ENCODE data around the gene ZNF660. TPM values are rescaled to one million over a fixed set of nuclear protein-coding genes. Genes with fewer than 3 reads are reported as not detected.
A peak's percentile ranks its signal among the peaks of the same experiment; 100 is the strongest.

The ZNF660 gene
- total and polyA plus RNA-seq, 9 of the 15 experiments (the other 6 are each of a cell fraction or from before 2014, with no cell fraction given) = 0.06 to 0.65 (median 0.17) TPM

GRCh38 chr3:44648564-44649229 lies 63.9 kb downstream of the ZNF660 start, which contains the start of gene ZNF35 (continued):
- no peak for TF ChIP-seq TEAD2 (tag; IDR thresholded peaks at IDR 0.05)
- no peak for TF ChIP-seq KAT7 (CRISPR knock-in tag; IDR thresholded peaks at IDR 0.05; ENCODE audit: borderline replicate concordance)
- peak in 1 of 2 experiments; percentile 95; a peak in 2 of 4 replicates for TF ChIP-seq BCLAF1 (IDR thresholded peaks at IDR 0.05; ENCODE audit: borderline replicate concordance in 1 of 2, control insufficient read depth in 1 of 2, low read depth in 2 of 2, low read length in 1 of 2)
- no peak for TF ChIP-seq IFI16 (CRISPR knock-in tag; IDR thresholded peaks at IDR 0.05)
- no peak for TF ChIP-seq ZNF609 (CRISPR knock-in tag; IDR thresholded peaks at IDR 0.05; ENCODE audit: borderline replicate concordance)
- no peak for TF ChIP-seq CREB1 (IDR thresholded peaks at IDR 0.05)
- no peak for TF ChIP-seq CREB1 (CRISPR knock-in tag; IDR thresholded peaks at IDR 0.05)
- TF ChIP-seq CEBPB (tag; IDR thresholded peaks at IDR 0.05) = no peak
- TF ChIP-seq KLF16 (IDR thresholded peaks at IDR 0.05) = no peak
- peak in 1 of 2 experiments; percentile 42 for TF ChIP-seq E2F6 (IDR thresholded peaks at IDR 0.05; ENCODE audit: borderline replicate concordance in 1 of 2, extremely low read depth in 1 of 2, insufficient read depth in 1 of 2, insufficient read length in 1 of 2, low read depth in 1 of 2, low read length in 1 of 2, poor library complexity in 1 of 2, severe bottlenecking in 1 of 2)
- TF ChIP-seq TBL1XR1 (IDR thresholded peaks at IDR 0.05; ENCODE audit: low read length in 2 of 2) = peak in 1 of 2 experiments; percentile 80; a peak in 1 of 4 replicates
- no peak for TF ChIP-seq BRF2 (IDR thresholded peaks at IDR 0.05; ENCODE audit: borderline replicate concordance, insufficient read depth, insufficient read length)
- no peak for TF ChIP-seq ZNF3 (CRISPR knock-in tag; IDR thresholded peaks at IDR 0.05)
- no peak for TF ChIP-seq MEF2D (tag; conservative IDR thresholded peaks at IDR 0.05; ENCODE audit: low read depth)
- 0 out of 2 replicates have a peak, but pooled peaks have one; percentile 20 for TF ChIP-seq KLF10 (CRISPR knock-in tag; IDR thresholded peaks at IDR 0.05)
- TF ChIP-seq CHD4 (IDR thresholded peaks at IDR 0.05; ENCODE audit: insufficient read depth, insufficient replicate concordance, low read depth, low read length, poor library complexity, severe bottlenecking) = no peak
